ENCODE data around the gene IFNA6.

DNA sequence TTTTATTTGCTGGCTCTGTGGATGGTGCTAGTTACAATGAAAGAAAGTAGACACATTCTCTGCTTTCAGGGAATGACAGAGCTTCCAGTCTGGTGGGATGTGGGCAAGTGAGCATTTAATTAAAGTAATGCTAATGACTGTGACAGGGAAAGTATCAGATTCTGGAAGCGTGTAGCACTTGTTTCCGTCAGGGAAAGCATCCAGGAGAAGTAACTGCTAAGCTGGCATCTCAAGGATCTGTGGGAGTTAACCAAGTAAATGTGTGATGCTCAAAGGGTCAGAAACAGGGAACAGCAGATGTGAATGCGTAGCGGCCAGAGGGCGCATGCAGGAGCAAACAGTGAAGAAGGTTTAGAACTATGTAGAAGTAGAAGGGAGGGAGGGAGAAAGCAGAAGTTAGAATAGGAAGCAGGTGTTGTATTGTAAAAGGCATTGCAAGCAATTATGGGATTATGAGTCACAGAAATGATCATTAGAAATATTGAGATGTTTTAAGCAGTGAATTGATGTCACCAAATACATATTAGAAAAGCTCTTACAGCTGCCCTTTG lies 27.7 kb downstream of the IFNA6 start:
- TF ChIP-seq TAF1 (IDR thresholded peaks at IDR 0.05; ENCODE audit: low read depth) (no peak), CTCF (IDR thresholded peaks at IDR 0.05; ENCODE audit: poor library complexity, severe bottlenecking) (no peak), EP300 (conservative IDR thresholded peaks at IDR 0.05; ENCODE audit: poor library complexity, severe bottlenecking) (no peak), RAD21 (conservative IDR thresholded peaks at IDR 0.05) (no peak), EZH2 (IDR thresholded peaks at IDR 0.05; ENCODE audit: borderline replicate concordance, insufficient read depth, low read length, poor library complexity, severe bottlenecking) (no peak), POLR2AphosphoS5 (IDR thresholded peaks at IDR 0.05) (no peak)
- TF ChIP-seq, protein P1, sequence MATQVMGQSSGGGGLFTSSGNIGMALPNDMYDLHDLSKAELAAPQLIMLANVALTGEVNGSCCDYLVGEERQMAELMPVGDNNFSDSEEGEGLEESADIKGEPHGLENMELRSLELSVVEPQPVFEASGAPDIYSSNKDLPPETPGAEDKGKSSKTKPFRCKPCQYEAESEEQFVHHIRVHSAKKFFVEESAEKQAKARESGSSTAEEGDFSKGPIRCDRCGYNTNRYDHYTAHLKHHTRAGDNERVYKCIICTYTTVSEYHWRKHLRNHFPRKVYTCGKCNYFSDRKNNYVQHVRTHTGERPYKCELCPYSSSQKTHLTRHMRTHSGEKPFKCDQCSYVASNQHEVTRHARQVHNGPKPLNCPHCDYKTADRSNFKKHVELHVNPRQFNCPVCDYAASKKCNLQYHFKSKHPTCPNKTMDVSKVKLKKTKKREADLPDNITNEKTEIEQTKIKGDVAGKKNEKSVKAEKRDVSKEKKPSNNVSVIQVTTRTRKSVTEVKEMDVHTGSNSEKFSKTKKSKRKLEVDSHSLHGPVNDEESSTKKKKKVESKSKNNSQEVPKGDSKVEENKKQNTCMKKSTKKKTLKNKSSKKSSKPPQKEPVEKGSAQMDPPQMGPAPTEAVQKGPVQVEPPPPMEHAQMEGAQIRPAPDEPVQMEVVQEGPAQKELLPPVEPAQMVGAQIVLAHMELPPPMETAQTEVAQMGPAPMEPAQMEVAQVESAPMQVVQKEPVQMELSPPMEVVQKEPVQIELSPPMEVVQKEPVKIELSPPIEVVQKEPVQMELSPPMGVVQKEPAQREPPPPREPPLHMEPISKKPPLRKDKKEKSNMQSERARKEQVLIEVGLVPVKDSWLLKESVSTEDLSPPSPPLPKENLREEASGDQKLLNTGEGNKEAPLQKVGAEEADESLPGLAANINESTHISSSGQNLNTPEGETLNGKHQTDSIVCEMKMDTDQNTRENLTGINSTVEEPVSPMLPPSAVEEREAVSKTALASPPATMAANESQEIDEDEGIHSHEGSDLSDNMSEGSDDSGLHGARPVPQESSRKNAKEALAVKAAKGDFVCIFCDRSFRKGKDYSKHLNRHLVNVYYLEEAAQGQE (IDR thresholded peaks at IDR 0.05; ENCODE audit: borderline replicate concordance) = no peak

Data from neural cell (in vitro differentiated cells).